ENCODE data around the gene MGMT.

The MGMT gene

DNA sequence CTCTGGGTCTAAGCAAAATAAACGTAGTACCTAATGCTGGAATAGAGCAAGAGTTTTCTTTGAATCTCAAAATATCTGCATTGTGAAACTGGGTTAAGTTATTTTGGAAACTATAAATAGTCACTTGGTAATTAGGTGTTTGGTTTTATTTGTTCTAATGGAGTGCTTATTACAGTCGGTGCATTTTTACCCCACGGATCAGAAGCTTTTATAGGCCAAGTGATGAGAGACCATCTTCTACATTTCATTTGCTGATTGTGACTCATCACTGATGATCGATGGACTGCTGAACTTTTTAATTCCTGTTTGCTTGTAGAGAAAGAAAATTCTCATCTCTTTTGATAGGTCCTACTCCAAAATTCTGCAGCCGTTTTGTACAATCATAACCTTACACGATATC lies 28.2 kb downstream of the MGMT start:
- no peak for DNase-seq (ENCODE audit: low spot score)

- DNase-seq (ENCODE audit: low spot score) = no peak
Observed at GRCh38 chr10:129495698-129496097, 28.7 kb downstream of the MGMT start.

- no peak for DNase-seq (ENCODE audit: low spot score)
Observed at GRCh38 chr10:129497013-129497412, 30.0 kb downstream of the MGMT start.

DNA sequence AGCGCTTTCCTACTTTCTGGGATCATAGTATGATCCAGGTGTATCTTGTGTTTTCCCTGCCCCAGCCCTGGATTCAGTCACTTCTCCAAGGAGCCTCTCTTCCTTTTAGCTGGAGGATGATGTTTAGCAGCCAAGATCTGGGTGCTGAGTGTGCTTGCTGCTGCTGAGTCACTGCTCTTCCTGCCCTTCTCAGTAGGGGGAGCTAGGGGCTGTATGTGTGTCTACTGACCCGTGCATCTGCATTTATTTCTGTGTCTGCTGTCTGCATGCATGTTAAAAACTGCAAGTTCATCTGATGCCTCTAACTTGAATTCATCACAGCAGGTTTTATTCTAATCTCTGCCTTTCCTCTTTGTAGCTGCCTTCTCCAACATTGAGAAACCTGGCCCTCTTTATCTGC lies 31.6 kb downstream of the MGMT start:
- DNase-seq (ENCODE audit: low spot score) = no peak

- DNase-seq (ENCODE audit: low spot score) = no peak
Observed at GRCh38 chr10:129500617-129501339, 33.7 kb downstream of the MGMT start.

- DNase-seq (ENCODE audit: low spot score) = no peak
Observed at GRCh38 chr10:129501652-129502436, 34.8 kb downstream of the MGMT start.

- no peak for DNase-seq (ENCODE audit: low spot score)
Observed at GRCh38 chr10:129502448-129502847, 35.4 kb downstream of the MGMT start.

- DNase-seq (ENCODE audit: low spot score) = no peak
Observed at GRCh38 chr10:129505500-129506075, 38.5 kb downstream of the MGMT start.

GRCh38 chr10:129506101-129506797 lies 39.2 kb downstream of the MGMT start:
- no peak for DNase-seq (ENCODE audit: low spot score)

DNA sequence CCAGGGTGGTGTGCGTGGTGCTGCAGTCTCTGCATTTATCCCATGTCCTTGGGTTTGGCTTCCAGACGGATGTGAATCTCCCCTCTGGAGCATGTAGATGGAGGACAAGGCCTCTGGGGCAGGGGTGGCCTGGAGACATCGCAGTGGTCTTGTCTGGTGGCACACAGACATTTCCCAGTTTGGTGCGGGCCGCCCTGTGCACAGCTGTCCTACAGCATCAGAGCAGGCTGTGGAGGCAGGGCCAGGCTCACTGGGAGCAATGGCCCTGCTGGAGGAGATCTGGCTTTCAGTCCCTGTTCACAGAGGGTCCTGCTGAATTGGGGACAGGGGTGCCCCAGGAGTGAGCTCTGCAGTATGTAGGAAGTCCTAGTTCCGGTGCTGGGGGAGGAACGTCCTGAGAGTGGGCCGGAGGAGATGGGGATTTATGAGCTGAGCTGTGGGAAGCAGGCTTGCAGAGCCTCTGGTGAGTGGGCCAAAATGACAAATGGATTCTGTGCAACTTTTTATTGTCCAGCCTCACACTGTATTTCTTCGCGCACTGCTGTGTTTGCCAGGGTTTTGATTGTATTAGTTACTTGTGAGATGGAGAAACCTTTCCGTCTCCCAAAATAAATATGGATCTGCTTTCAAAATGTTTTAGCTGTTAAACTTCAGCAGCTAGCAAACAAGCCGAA lies 40.3 kb downstream of the MGMT start:
- DNase-seq (ENCODE audit: low spot score) = no peak

DNA sequence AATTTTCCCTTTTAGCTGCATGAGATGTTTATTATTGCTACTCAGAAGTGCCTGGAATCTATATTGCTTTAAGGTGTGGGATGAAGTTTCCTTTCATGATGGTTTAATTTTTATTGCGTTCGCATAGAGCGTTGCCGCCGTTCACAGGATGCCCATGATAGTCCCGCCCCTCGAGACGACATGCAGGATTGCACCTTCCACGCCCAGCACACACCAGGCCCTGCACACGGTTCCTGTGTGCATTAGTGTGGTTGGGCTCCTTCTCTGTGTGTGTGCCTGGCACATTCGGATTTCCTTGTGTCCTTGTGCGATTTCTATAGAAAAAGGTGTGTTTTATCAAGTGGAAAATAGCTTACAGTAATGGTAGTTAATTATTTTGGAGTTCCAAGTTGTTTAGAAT lies 42.1 kb downstream of the MGMT start:
- DNase-seq (ENCODE audit: low spot score) = no peak

DNA sequence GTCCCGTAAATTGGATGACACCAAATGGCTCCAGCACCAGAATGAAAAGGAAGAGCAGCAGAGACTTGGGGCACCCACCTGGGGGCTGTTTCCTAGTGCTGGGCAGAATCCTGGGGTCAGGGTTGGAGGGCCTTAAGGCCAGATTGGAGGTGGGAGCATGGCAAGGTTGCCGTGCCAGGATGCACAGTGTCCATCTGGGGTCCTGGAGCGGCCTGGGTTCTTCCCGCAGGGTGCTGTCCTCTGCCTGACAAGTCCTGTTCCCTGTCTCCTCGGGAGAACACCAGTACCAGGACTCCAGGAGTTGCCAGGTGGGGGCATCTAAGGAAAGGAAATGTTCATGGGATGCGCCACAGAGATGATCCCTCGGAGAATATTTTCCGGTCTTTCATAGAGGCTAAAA lies 42.8 kb downstream of the MGMT start:
- no peak for DNase-seq (ENCODE audit: low spot score)

DNA sequence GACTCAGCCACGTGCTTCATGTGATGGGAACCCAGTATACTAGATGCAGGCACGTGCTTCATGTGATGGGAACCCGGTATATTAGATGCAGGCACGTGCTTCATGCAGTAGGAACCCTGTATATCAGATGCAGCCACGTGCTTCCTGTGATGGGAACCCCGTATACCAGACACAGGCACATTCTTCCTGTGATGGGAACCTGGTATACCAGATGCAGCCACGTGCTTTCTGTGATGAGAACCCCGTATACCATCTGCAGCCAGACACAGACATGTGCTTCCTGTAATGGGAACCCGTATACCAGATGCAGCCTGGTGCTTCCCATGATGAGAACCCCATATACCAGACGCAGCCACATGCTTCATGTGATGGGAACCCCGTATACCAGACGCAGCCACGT lies 44.0 kb downstream of the MGMT start:
- no peak for DNase-seq (ENCODE audit: low spot score)

GRCh38 chr10:129511758-129512157 lies 44.7 kb downstream of the MGMT start:
- no peak for DNase-seq (ENCODE audit: low spot score)

- no peak for DNase-seq (ENCODE audit: low spot score)
Observed at GRCh38 chr10:129513312-129513711, 46.3 kb downstream of the MGMT start.

DNA sequence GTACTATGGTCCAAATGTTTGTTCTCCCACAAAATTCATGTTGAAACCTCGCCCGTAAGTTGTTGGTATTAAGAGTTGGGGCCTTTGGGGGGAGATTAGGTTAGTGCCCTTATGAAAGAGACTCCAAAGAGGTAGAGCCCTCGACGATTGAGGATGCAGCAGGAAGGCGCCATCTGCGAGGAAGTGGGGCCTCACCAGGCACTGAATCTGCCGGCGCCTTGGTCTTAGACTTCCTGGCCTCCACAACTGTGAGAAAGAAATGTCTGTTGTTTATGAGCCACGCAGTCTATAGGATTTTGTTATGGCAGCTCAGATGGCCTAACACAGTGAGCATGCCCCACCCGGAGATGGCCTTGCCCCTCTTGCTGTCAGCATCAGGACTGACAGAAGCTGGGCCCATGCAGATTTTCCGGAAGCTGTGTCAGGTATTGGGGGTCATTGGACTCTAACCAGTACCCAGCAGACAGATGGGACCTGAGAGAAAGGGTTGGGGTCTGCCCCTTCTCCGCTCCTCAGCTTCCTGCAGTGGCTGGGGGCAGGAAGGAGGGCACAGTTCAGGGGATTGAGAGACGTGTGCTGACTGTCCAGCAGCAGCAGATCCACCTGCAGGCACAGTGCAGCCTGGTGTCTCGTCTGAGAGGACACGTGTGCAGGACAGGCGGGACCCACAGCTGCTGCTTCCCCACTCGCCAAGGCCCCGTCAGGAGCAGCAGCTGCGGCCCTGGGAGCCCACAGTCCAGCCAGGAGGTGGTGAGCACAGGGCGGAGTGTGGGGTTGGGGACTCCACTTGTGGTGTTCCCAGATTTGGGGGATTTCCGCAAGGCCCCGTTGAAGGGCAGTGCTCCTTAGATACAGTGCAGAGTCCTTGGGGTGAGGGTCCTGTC lies 47.8 kb downstream of the MGMT start:
- no peak for DNase-seq (ENCODE audit: low spot score)

GRCh38 chr10:129516846-129517679 lies 50.0 kb downstream of the MGMT start:
- DNase-seq (ENCODE audit: low spot score) = no peak

- no peak for DNase-seq (ENCODE audit: low spot score)
Observed at GRCh38 chr10:129517680-129518057, 50.6 kb downstream of the MGMT start.

DNA sequence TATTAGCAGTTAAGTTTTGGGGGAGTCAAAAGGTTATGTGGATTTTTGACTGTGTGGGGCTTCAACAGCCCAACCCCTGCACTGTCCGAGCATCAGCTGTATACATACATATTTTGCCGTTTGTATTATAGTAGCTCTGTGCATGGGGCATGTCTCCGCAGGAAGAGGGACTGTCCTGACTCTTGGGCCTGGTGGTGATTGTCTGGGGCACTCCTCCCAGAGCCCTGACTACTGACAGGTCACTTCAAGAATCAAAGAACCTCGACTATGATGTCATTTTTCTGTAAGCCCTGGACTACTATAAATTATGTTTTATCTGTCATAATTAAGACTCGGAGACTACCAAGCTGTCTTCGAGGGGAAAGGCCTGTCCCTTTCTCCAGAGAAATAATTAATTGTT lies 51.8 kb downstream of the MGMT start:
- DNase-seq (ENCODE audit: low spot score) = no peak

- DNase-seq (ENCODE audit: low spot score) = no peak
Observed at GRCh38 chr10:129520440-129521080, 53.5 kb downstream of the MGMT start.

Measured in hepatic stellate cell (primary cell).